Measurements from ENCODE around the gene CNOT11. TPM values are rescaled to one million over a fixed set of nuclear protein-coding genes. Genes with fewer than 3 reads are reported as not detected.
A peak's percentile ranks its signal among the peaks of the same experiment; 100 is the strongest.

Gene CNOT11
- total and polyA plus RNA-seq, 2 of the 13 experiments (the other 11 are each of a cell fraction or from before 2014, with no cell fraction given): 114 to 209 TPM

DNA sequence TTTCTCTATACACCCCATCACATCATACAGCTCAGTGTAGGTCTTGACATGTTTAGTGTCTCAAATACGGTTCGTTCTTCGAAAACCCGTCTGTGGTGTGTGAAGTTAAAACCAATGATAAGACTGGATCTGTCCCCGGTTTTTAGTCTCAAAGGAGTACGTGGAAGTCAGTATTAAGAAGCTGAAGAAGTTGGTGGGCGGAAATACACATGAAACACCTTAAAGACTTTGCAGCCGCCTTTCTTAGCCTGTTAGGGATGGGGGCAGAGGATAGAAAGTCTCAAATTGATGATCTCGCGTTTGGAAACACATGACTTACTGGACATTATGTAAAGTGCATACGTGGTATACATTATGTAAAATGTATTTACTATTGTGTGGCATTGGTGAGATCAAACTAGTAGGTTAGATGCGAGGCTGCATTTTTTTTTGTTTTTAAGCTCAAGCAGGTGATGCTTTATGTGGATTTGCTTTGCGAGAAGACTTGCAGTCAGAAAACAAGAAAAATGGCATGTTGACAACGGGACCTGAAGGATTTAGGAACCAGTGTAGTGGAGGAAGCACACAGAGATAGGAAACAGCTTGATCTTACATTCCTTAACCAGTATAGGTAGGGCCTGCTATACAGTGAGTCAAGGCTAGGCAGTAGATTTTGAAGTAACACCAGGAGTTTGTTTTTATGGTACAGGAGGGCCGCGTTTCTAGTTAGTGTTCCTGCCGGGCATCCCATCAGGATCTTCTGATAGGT is 1.2 kb downstream of the CNOT11 start (continued):
- TF ChIP-seq, protein P1, sequence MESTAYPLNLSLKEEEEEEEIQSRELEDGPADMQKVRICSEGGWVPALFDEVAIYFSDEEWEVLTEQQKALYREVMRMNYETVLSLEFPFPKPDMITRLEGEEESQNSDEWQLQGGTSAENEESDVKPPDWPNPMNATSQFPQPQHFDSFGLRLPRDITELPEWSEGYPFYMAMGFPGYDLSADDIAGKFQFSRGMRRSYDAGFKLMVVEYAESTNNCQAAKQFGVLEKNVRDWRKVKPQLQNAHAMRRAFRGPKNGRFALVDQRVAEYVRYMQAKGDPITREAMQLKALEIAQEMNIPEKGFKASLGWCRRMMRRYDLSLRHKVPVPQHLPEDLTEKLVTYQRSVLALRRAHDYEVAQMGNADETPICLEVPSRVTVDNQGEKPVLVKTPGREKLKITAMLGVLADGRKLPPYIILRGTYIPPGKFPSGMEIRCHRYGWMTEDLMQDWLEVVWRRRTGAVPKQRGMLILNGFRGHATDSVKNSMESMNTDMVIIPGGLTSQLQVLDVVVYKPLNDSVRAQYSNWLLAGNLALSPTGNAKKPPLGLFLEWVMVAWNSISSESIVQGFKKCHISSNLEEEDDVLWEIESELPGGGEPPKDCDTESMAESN (CRISPR knock-in tag; conservative IDR thresholded peaks at IDR 0.05): 0 out of 2 replicates have a peak, but pooled peaks have one; percentile 33
- TF ChIP-seq, protein P2, sequence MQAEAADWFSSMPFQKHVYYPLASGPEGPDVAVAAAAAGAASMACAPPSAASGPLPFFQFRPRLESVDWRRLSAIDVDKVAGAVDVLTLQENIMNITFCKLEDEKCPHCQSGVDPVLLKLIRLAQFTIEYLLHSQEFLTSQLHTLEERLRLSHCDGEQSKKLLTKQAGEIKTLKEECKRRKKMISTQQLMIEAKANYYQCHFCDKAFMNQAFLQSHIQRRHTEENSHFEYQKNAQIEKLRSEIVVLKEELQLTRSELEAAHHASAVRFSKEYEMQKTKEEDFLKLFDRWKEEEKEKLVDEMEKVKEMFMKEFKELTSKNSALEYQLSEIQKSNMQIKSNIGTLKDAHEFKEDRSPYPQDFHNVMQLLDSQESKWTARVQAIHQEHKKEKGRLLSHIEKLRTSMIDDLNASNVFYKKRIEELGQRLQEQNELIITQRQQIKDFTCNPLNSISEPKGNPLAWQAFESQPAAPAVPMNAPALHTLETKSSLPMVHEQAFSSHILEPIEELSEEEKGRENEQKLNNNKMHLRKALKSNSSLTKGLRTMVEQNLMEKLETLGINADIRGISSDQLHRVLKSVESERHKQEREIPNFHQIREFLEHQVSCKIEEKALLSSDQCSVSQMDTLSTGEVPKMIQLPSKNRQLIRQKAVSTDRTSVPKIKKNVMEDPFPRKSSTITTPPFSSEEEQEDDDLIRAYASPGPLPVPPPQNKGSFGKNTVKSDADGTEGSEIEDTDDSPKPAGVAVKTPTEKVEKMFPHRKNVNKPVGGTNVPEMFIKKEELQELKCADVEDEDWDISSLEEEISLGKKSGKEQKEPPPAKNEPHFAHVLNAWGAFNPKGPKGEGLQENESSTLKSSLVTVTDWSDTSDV (CRISPR knock-in tag; IDR thresholded peaks at IDR 0.05): no peak
- TF ChIP-seq, protein P3, sequence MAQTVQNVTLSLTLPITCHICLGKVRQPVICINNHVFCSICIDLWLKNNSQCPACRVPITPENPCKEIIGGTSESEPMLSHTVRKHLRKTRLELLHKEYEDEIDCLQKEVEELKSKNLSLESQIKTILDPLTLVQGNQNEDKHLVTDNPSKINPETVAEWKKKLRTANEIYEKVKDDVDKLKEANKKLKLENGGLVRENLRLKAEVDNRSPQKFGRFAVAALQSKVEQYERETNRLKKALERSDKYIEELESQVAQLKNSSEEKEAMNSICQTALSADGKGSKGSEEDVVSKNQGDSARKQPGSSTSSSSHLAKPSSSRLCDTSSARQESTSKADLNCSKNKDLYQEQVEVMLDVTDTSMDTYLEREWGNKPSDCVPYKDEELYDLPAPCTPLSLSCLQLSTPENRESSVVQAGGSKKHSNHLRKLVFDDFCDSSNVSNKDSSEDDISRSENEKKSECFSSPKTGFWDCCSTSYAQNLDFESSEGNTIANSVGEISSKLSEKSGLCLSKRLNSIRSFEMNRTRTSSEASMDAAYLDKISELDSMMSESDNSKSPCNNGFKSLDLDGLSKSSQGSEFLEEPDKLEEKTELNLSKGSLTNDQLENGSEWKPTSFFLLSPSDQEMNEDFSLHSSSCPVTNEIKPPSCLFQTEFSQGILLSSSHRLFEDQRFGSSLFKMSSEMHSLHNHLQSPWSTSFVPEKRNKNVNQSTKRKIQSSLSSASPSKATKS (CRISPR knock-in tag; IDR thresholded peaks at IDR 0.05): no peak
- TF ChIP-seq ZNF343 (CRISPR knock-in tag; IDR thresholded peaks at IDR 0.05) (no peak), FLYWCH1 (CRISPR knock-in tag; IDR thresholded peaks at IDR 0.05) (no peak), RAD21 (CRISPR knock-in tag; IDR thresholded peaks at IDR 0.05) (no peak), TOE1 (CRISPR knock-in tag; IDR thresholded peaks at IDR 0.05) (no peak), ZNF619 (CRISPR knock-in tag; IDR thresholded peaks at IDR 0.05) (no peak), SOX13 (IDR thresholded peaks at IDR 0.05) (no peak), SOX13 (CRISPR knock-in tag; conservative IDR thresholded peaks at IDR 0.05 in 1 of 2, IDR thresholded peaks at IDR 0.05 in 1 of 2) (no peak), MTA1 (CRISPR knock-in tag; IDR thresholded peaks at IDR 0.05; ENCODE audit: borderline replicate concordance) (no peak)
- TF ChIP-seq, protein P4, sequence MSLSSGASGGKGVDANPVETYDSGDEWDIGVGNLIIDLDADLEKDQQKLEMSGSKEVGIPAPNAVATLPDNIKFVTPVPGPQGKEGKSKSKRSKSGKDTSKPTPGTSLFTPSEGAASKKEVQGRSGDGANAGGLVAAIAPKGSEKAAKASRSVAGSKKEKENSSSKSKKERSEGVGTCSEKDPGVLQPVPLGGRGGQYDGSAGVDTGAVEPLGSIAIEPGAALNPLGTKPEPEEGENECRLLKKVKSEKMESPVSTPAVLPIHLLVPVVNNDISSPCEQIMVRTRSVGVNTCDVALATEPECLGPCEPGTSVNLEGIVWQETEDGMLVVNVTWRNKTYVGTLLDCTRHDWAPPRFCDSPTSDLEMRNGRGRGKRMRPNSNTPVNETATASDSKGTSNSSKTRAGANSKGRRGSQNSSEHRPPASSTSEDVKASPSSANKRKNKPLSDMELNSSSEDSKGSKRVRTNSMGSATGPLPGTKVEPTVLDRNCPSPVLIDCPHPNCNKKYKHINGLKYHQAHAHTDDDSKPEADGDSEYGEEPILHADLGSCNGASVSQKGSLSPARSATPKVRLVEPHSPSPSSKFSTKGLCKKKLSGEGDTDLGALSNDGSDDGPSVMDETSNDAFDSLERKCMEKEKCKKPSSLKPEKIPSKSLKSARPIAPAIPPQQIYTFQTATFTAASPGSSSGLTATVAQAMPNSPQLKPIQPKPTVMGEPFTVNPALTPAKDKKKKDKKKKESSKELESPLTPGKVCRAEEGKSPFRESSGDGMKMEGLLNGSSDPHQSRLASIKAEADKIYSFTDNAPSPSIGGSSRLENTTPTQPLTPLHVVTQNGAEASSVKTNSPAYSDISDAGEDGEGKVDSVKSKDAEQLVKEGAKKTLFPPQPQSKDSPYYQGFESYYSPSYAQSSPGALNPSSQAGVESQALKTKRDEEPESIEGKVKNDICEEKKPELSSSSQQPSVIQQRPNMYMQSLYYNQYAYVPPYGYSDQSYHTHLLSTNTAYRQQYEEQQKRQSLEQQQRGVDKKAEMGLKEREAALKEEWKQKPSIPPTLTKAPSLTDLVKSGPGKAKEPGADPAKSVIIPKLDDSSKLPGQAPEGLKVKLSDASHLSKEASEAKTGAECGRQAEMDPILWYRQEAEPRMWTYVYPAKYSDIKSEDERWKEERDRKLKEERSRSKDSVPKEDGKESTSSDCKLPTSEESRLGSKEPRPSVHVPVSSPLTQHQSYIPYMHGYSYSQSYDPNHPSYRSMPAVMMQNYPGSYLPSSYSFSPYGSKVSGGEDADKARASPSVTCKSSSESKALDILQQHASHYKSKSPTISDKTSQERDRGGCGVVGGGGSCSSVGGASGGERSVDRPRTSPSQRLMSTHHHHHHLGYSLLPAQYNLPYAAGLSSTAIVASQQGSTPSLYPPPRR (CRISPR knock-in tag; IDR thresholded peaks at IDR 0.05; ENCODE audit: borderline replicate concordance): no peak
- TF ChIP-seq, protein P5, sequence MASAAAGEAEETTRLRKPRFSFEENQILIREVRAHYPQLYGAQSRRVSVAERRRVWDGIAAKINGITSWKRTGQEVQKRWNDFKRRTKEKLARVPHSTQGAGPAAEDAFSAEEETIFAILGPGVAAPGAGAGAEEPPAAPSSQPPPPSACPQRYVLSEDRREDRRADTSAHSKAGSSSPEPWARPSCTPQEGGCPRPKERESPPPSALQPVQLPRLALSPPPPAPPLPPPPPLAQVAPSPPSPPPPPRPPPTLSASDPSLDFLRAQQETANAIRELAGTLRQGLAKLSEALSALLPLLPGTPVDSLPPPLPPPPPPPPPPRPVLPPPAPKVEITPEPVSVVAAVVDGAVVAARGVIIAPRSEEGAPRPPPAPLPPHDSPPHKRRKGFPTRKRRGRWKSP (CRISPR knock-in tag; IDR thresholded peaks at IDR 0.05): no peak

Data from HepG2 (cell line).